ENCODE results near the gene CDC42BPA.

Gene CDC42BPA

DNA sequence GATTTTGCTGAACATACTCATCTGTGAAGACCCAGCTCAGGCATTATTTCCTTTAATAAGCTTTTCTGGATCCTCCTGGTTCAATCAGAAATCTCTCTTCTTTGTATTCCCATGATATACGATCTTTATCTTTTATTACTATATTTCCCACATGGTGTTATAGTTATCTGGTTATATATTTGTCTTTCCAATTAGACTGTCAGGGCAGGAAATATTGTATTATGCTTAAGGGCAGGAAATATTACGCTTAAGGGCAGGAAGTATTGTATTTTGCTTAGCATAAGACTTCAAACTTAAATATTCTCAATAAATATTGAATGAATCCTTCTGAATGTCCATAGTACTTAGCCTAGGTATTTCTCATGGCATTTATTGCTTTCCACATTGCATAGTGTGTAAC, 256.0 kb downstream of the CDC42BPA start:
- Histone ChIP-seq H3K27me3 (no peaks in the 10 kb centered on the region), H3K9ac (no peak overlapping the region), H4K20me1 (no peaks in the 10 kb centered on the region), H3K36me3 (no peaks in the 10 kb centered on the region), H3K4me1 (no peaks in the 10 kb centered on the region), H3K4me3 (no peak overlapping the region), H3K4me2 (no peak overlapping the region), H3K9me3 (peaks cover 12% of the 10 kb centered on the region; the same call in 1 of the 2 replicates), H3K27ac (no peak overlapping the region)
- no peak for TF ChIP-seq Cebpa-rat (IDR thresholded peaks at IDR 0.05)

DNA sequence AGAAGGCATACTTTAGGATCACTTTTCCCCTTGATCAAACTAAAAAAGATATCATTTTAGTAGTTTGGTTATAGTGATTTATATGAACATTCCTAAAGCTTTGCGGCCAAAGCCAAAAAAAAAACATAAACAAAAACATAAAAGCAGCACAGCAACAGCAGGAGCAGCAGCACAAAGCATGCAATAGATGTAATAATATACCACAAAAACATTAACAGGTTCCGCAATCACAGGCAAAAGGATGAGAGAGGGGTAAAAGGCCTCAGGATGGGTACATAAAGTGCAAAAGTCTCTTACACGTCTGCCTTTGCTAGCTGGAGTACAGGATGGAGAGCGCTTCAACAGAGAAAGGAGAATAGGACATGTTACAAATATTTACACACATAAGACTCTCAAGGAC, 259.2 kb downstream of the CDC42BPA start:
- Histone ChIP-seq H3K27ac (no peak overlapping the region), H3K9ac (no peak overlapping the region), H4K20me1 (no peaks in the 10 kb centered on the region), H3K4me1 (no peaks in the 10 kb centered on the region), H3K4me2 (no peak overlapping the region), H3K9me3 (peaks cover 12% of the 10 kb centered on the region; the same call in 1 of the 2 replicates), H3K27me3 (no peaks in the 10 kb centered on the region), H3K4me3 (no peak overlapping the region), H3K36me3 (no peaks in the 10 kb centered on the region)
- no peak for TF ChIP-seq Cebpa-rat (IDR thresholded peaks at IDR 0.05)

DNA sequence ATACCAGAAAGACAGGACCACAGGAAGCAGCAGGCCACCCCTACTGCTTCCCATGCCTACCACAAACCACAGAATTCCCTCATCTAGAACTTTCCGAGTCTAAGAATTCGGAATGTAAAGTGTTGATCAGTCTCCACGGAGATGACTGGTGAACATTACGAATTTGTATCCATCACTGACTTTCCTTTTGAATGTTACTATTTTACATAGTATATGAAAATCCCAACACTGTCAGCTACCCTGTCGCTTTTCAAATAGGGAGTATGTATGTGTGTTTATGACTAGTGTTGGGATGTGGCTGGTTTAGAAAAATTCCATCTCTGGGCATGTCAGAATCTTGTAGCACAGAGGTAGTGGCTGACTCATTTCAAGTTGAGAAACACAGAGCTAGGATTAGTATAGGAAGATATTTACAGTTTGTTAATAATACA, 260.0 kb downstream of the CDC42BPA start:
- H3K27ac ChIP-seq, result no peak overlapping the region
- no peak overlapping the region for H3K9ac ChIP-seq
- H4K20me1 ChIP-seq, result no peaks in the 10 kb centered on the region
- no peaks in the 10 kb centered on the region for H3K4me1 ChIP-seq
- TF ChIP-seq Cebpa-rat (IDR thresholded peaks at IDR 0.05), result no peak
- H3K4me2 ChIP-seq, result no peak overlapping the region
- H3K4me3 ChIP-seq, result no peak overlapping the region
- H3K9me3 ChIP-seq, result peaks cover 12% of the 10 kb centered on the region; the same call in 1 of the 2 replicates
- H3K36me3 ChIP-seq, result no peaks in the 10 kb centered on the region
- no peaks in the 10 kb centered on the region for H3K27me3 ChIP-seq

DNA sequence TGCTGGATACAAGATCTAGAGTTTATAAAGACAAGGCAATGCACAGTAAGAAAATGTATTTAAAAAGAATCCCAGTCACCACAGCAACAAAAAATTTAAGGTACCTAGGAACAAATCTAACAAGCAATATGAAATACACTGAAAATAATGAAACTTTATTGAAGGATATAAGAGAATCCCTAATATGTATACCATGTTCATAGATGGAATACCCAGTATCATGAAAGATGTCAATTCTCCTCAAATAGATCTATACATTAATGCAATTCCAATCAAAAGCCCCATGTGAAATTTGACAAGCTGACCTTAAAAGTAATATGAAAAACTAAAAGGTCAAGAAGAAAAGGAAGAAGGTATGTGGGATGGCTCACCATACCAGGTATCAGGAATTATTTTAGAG, 269.0 kb downstream of the CDC42BPA start:
- Histone ChIP-seq H3K9ac (no peak overlapping the region), H3K27me3 (no peaks in the 10 kb centered on the region), H3K4me1 (no peaks in the 10 kb centered on the region), H3K36me3 (no peaks in the 10 kb centered on the region), H3K4me3 (no peak overlapping the region), H3K4me2 (no peak overlapping the region), H3K9me3 (no peaks in the 10 kb centered on the region; the same call in 1 of the 2 replicates), H3K27ac (no peak overlapping the region), H4K20me1 (no peaks in the 10 kb centered on the region)
- no peak for TF ChIP-seq Cebpa-rat (IDR thresholded peaks at IDR 0.05)

DNA sequence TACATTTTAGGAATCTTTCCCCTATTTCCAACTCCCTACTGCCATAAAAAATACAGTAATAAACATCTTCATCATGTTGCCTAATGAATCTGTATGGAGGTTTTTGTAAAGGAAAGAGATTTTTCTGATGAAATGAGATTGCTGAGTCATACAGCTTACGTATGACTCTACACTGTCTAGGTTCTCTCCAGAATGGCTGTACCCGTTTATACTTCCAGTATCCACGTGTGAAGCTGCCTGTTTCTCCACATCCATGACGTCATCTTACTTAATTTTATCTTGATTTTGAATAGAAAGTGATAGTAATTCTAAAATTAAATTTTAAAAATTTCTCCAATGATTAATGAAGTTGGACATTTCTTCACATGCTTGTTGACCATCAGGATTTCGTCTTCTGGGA, 274.5 kb downstream of the CDC42BPA start:
- no peaks in the 10 kb centered on the region; the same call in 1 of the 2 replicates for H3K9me3 ChIP-seq
- H3K4me2 ChIP-seq, result no peak overlapping the region
- H3K4me3 ChIP-seq, result no peak overlapping the region
- TF ChIP-seq Cebpa-rat (IDR thresholded peaks at IDR 0.05), result no peak
- no peak overlapping the region for H3K27ac ChIP-seq
- H4K20me1 ChIP-seq, result no peaks in the 10 kb centered on the region
- no peaks in the 10 kb centered on the region for H3K27me3 ChIP-seq
- H3K4me1 ChIP-seq, result no peaks in the 10 kb centered on the region
- H3K36me3 ChIP-seq, result peaks cover 3% of the 10 kb centered on the region; the same call in 1 of the 2 replicates
- no peak overlapping the region for H3K9ac ChIP-seq

DNA sequence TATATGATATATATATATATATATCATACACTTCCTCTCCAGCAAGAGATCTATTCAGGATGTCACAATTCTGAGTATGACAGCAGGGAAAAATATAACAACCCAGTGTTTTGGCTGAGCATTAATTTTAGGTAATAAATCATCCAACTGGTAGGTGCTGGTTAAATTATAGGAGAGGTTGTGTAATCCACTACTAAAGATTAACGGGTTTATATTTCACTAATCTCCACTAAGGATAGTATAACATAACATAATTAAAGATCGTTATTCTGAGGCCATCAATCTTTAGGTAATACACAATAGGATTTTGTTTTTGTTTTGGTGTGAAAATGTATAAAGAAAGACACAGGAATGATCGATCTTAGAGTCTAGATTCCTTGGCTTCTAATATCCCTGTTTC, 276.0 kb downstream of the CDC42BPA start:
- Histone ChIP-seq H3K4me2 (no peak overlapping the region), H4K20me1 (no peaks in the 10 kb centered on the region), H3K9ac (no peak overlapping the region), H3K36me3 (peaks cover 6% of the 10 kb centered on the region; the same call in 1 of the 2 replicates), H3K27ac (no peak overlapping the region), H3K27me3 (no peaks in the 10 kb centered on the region), H3K4me1 (0 out of 2 replicates have a peak, but pooled peaks cover 3% of the 10 kb centered on the region), H3K4me3 (no peak overlapping the region), H3K9me3 (no peaks in the 10 kb centered on the region; the same call in 1 of the 2 replicates)
- TF ChIP-seq Cebpa-rat (IDR thresholded peaks at IDR 0.05), result no peak

DNA sequence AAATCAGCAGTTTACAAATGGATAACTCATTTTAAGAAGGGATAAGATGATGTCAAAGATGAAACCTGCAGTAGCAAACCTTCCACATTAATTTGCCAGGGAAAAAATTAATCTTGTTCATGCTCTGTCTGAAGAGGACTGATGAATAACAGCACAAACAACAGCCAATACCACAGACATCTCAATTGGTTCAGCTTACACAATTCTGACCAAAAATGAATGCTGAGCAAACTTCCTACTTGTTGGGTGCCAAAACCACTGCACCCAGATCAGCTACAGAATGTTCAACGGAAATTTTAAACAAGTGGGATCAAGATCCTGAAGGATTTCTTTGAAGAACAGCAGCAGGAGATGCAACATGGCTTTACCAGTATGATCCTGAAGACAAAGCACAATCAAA, 279.9 kb downstream of the CDC42BPA start:
- Histone ChIP-seq H3K36me3 (peaks cover 6% of the 10 kb centered on the region; the same call in 1 of the 2 replicates), H3K9me3 (no peaks in the 10 kb centered on the region), H3K27ac (no peak overlapping the region), H3K9ac (no peak overlapping the region), H3K27me3 (no peaks in the 10 kb centered on the region), H3K4me2 (no peak overlapping the region), H3K4me1 (0 out of 2 replicates have a peak, but pooled peaks cover 7% of the 10 kb centered on the region), H3K4me3 (no peak overlapping the region), H4K20me1 (no peaks in the 10 kb centered on the region)
- TF ChIP-seq Cebpa-rat (IDR thresholded peaks at IDR 0.05), result no peak

DNA sequence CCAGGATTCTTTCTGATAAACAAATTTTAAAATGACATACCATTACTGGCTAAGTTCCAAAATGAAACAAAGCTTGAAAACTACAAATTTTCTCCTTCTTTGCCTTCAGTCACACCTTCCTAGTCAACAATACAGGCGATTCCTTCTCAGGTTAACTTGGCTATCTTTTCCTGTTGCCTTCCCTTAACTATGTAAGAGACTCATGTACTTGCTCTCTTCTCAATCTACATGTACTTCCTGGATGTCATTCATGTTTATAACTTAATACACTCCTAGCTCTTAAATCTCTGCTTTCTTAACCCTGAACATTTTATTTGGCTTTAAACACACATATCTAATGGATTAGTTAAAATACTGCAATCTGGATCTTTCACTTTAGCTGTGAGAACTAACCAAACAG, 281.2 kb downstream of the CDC42BPA start:
- Histone ChIP-seq H3K9me3 (no peaks in the 10 kb centered on the region), H3K4me3 (no peak overlapping the region), H3K4me1 (0 out of 2 replicates have a peak, but pooled peaks cover 7% of the 10 kb centered on the region), H3K9ac (no peak overlapping the region), H3K27me3 (no peaks in the 10 kb centered on the region), H3K27ac (no peak overlapping the region), H3K36me3 (peaks cover 6% of the 10 kb centered on the region; the same call in 1 of the 2 replicates), H4K20me1 (no peaks in the 10 kb centered on the region), H3K4me2 (no peak overlapping the region)
- no peak for TF ChIP-seq Cebpa-rat (IDR thresholded peaks at IDR 0.05)

DNA sequence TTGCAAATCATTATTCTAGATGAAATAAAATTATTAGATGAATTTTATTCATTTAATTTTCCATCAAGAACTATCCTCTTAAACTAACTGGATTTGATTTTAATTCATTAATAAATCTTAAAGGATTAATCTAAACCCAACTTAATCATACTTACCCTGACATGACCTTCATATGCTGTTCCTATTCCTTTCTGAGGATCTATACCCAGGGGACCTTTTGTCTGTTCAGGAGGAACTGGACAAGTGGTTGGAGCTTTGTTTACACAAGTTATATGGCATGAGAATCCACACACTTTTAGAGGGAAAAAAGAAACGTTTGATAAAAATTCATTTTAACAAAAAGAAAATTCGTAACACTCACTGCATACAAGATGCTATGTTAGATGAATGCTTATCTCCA, 283.0 kb downstream of the CDC42BPA start:
- Histone ChIP-seq H3K27ac (no peak overlapping the region), H3K9ac (no peak overlapping the region), H3K4me1 (0 out of 2 replicates have a peak, but pooled peaks cover 7% of the 10 kb centered on the region), H4K20me1 (no peaks in the 10 kb centered on the region), H3K36me3 (peaks cover 6% of the 10 kb centered on the region; the same call in 1 of the 2 replicates), H3K9me3 (no peaks in the 10 kb centered on the region), H3K27me3 (no peaks in the 10 kb centered on the region), H3K4me3 (no peak overlapping the region), H3K4me2 (no peak overlapping the region)
- TF ChIP-seq Cebpa-rat (IDR thresholded peaks at IDR 0.05), result no peak

DNA sequence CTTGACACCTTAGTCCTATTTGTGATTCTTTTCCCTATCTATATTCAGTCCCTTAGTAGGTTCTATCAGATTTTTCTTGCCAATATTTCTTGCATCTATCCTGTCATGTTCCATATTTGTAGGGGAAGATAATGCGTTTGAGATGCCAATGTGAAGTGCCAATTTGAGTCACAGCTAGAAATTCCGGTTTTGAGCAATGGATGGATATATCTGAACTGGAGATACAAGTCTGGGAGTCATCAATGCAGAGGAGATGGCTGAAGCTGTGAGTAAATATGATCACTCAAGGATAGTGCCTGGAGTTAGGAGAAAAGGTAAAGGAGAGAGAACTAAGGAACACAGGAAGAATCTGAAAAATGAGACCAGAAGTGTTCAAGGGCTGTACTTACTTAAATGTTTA, 284.4 kb downstream of the CDC42BPA start:
- H3K4me3 ChIP-seq, result no peak overlapping the region
- H3K9ac ChIP-seq, result no peak overlapping the region
- H3K4me2 ChIP-seq, result no peak overlapping the region
- H3K36me3 ChIP-seq, result peaks cover 8% of the 10 kb centered on the region
- H3K27ac ChIP-seq, result no peak overlapping the region
- TF ChIP-seq Cebpa-rat (IDR thresholded peaks at IDR 0.05), result no peak
- 0 out of 2 replicates have a peak, but pooled peaks cover 7% of the 10 kb centered on the region for H3K4me1 ChIP-seq
- H3K27me3 ChIP-seq, result no peaks in the 10 kb centered on the region
- no peaks in the 10 kb centered on the region for H3K9me3 ChIP-seq
- H4K20me1 ChIP-seq, result no peaks in the 10 kb centered on the region

DNA sequence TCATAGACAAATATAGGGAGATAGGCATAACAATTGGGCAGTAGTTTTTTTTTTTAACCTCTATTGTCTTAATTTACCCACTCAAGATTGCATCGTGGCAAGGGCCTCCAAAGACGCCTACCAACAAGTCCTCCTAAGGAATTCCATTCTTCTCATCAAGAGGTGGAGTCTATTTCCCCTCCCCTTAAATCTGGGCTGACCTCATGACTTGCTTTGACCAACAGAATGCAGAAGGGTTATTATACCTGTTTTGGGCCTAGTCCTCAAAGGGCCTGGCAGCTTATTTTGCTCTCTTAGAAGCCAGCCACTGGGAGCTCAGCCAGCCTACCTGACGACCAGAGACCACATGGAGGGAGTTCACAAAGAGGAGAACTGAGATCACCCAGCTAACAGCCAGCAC, 285.9 kb downstream of the CDC42BPA start:
- Histone ChIP-seq H3K27ac (no peak overlapping the region), H3K36me3 (peaks cover 18% of the 10 kb centered on the region), H3K4me3 (no peak overlapping the region)

More for the DNA sequence above, 285.9 kb downstream of the CDC42BPA start:
- no peak overlapping the region for H3K9ac ChIP-seq
- H3K4me1 ChIP-seq, result 0 out of 2 replicates have a peak, but pooled peaks cover 4% of the 10 kb centered on the region
- no peak for TF ChIP-seq Cebpa-rat (IDR thresholded peaks at IDR 0.05)
- no peaks in the 10 kb centered on the region for H4K20me1 ChIP-seq
- no peaks in the 10 kb centered on the region for H3K9me3 ChIP-seq
- H3K27me3 ChIP-seq, result no peaks in the 10 kb centered on the region
- no peak overlapping the region for H3K4me2 ChIP-seq

Measured in BLaER1 (cell line).